OCI-LY7 (cell line): ENCODE data around the gene CPNE5. TPM values are rescaled to one million over a fixed set of nuclear protein-coding genes. Genes with fewer than 3 reads are reported as not detected.

Experiments
- BruUV-seq: library from RNA; stranded (reverse); fragments of 400-500 nt; replicated peaks from 2 replicates; lab custom pipeline; 2021; lab: Mats Ljungman, UMichigan
- CTCF ChIA-PET: fragments of 300-600 bp; sonication (Branson Sonifier 250); formaldehyde crosslinking; loops from one replicate; lab custom pipeline; 2022; ENCODE audit warnings: antibody characterized with exemption; ENCODE audit not compliant: unreplicated experiment; lab: Charles Lee
- POLR2A ChIA-PET: fragments of 300-600 bp; sonication (Branson Sonifier 250); formaldehyde crosslinking; loops from one replicate; lab custom pipeline; 2022; ENCODE audit warnings: antibody characterized with exemption; lab: Charles Lee
- DNase-seq: peaks from one replicate; pipeline ENCODE4 v3.0.0-alpha.2; 2015; ENCODE audit warnings: low spot score
- H2AFZ ChIP-seq: fragments of 200-600 bp; sonication (generic), shearing (Covaris generic); 2 replicates; pipeline ENCODE4 v1.6.1; 2014; ENCODE audit warnings: mild to moderate bottlenecking, antibody characterized with exemption, low read length, moderate library complexity
- H3K27ac ChIP-seq: fragments of 200-600 bp; sonication (generic); 2 replicates; pipeline ENCODE4 v1.5.1; 2014; ENCODE audit warnings: mixed run types, low read depth, mild to moderate bottlenecking, moderate library complexity, low read length, inconsistent platforms; ENCODE audit not compliant: poor library complexity, severe bottlenecking
- H3K36me3 ChIP-seq: fragments of 200-600 bp; sonication (generic); 2 replicates; pipeline ENCODE4 v1.6.1; 2014; ENCODE audit warnings: mild to moderate bottlenecking, antibody characterized with exemption, low read length, moderate library complexity, mixed read lengths; ENCODE audit not compliant: insufficient read depth
- H3K4me1 ChIP-seq: fragments of 200-600 bp; sonication (generic); 2 replicates; pipeline ENCODE4 v1.5.1; 2014; ENCODE audit warnings: mild to moderate bottlenecking, low read length; ENCODE audit not compliant: insufficient read depth, poor library complexity, severe bottlenecking
- H3K4me2 ChIP-seq: fragments of 200-600 bp; sonication (generic); 2 replicates; pipeline ENCODE4 v1.6.1; 2014; ENCODE audit warnings: mild to moderate bottlenecking, low read length
- H3K4me3 ChIP-seq: fragments of 200-600 bp; sonication (generic); 2 replicates; pipeline ENCODE4 v1.5.1; 2014; ENCODE audit warnings: mild to moderate bottlenecking, low read depth, low read length; ENCODE audit not compliant: poor library complexity, severe bottlenecking
- H3K79me2 ChIP-seq: fragments of 200-600 bp; sonication (generic); 2 replicates; pipeline ENCODE4 v1.6.1; 2016; ENCODE audit warnings: low read depth, mild to moderate bottlenecking, low read length, moderate library complexity, mixed read lengths; ENCODE audit not compliant: insufficient read depth
- H3K9me2 ChIP-seq: fragments of 200-600 bp; sonication (generic); 2 replicates; pipeline ENCODE4 v1.6.1; 2016; ENCODE audit warnings: mild to moderate bottlenecking, low read length, mixed read lengths; ENCODE audit not compliant: insufficient read depth
- H3K9me3 ChIP-seq: fragments of 200-600 bp; sonication (generic); 2 replicates; pipeline ENCODE4 v1.6.1; 2014; ENCODE audit warnings: mild to moderate bottlenecking, mixed run types, low read length, mixed read lengths
- H4K20me1 ChIP-seq: fragments of 200-600 bp; sonication (generic); 2 replicates; pipeline ENCODE4 v1.6.1; 2014; ENCODE audit warnings: mild to moderate bottlenecking, antibody characterized with exemption, low read length, moderate library complexity, mixed read lengths; ENCODE audit not compliant: insufficient read depth
- EZH2phosphoT487 ChIP-seq: fragments of 200-600 bp; sonication (generic); IDR thresholded peaks from 2 replicates; pipeline ENCODE4 v1.6.1; 2018; ENCODE audit warnings: low read depth, borderline replicate concordance, mild to moderate bottlenecking, mixed run types, antibody characterized with exemption, low read length, moderate library complexity, mixed read lengths
- intact Hi-C: fragments of 100-400 bp; cut with micrococcal nuclease; formaldehyde crosslinking; loops from one replicate; pipeline ENCODE4 v1.10.0; 2022; ENCODE audit not compliant: unreplicated experiment
- total RNA-seq, 2 experiments: library from RNA; depleted of rRNA in 1 of 2; stranded (reverse); fragments of >200 nt in 1 of 2; shearing (Covaris generic) in 1 of 2; gene quantifications; 2 replicates each; pipeline ENCODE4 v1.2.3, GENCODE V29; 2014 to 2022
- TF ChIP-seq, protein P1 (sequence below): fragments of 200-600 bp; sonication (generic); conservative IDR thresholded peaks from 2 replicates; pipeline ENCODE4 v1.5.1; 2014; ENCODE audit warnings: mild to moderate bottlenecking, antibody characterized with exemption, low read length, moderate library complexity, mixed read lengths

CPNE5 gene
- total RNA-seq, 2 experiments from 2014 or later: 37.7 to 89.8 TPM

GRCh38 chr6:36703081-36703606 is 136.1 kb downstream of the CPNE5 start:
- no peak overlapping the region for H3K4me2 ChIP-seq
- H3K36me3 ChIP-seq: no peaks in the 10 kb centered on the region
- no peaks in the 10 kb centered on the region for H4K20me1 ChIP-seq
- H3K4me3 ChIP-seq: no peak overlapping the region
- no peak for DNase-seq
- H3K79me2 ChIP-seq: no peaks in the 10 kb centered on the region
- no peaks in the 10 kb centered on the region for H3K9me3 ChIP-seq
- TF ChIP-seq, protein P1, sequence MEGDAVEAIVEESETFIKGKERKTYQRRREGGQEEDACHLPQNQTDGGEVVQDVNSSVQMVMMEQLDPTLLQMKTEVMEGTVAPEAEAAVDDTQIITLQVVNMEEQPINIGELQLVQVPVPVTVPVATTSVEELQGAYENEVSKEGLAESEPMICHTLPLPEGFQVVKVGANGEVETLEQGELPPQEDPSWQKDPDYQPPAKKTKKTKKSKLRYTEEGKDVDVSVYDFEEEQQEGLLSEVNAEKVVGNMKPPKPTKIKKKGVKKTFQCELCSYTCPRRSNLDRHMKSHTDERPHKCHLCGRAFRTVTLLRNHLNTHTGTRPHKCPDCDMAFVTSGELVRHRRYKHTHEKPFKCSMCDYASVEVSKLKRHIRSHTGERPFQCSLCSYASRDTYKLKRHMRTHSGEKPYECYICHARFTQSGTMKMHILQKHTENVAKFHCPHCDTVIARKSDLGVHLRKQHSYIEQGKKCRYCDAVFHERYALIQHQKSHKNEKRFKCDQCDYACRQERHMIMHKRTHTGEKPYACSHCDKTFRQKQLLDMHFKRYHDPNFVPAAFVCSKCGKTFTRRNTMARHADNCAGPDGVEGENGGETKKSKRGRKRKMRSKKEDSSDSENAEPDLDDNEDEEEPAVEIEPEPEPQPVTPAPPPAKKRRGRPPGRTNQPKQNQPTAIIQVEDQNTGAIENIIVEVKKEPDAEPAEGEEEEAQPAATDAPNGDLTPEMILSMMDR: no peak
- TF ChIP-seq EZH2phosphoT487: no peak
- H2AFZ ChIP-seq: no peak overlapping the region
- intact Hi-C loops: no loop called here
- ChIA-PET POLR2A (interaction anchor here (0.6 kb wide), 1 partner anchor 106 kb away, joined by 4 read pairs; no protein-coding TSS in a partner anchor), CTCF (no interaction called here)
- no peak overlapping the region for H3K27ac ChIP-seq
- no peaks in the 10 kb centered on the region for H3K9me2 ChIP-seq
- no TSS peak for BruUV-seq
- H3K4me1 ChIP-seq: peaks cover 5% of the 10 kb centered on the region

DNA sequence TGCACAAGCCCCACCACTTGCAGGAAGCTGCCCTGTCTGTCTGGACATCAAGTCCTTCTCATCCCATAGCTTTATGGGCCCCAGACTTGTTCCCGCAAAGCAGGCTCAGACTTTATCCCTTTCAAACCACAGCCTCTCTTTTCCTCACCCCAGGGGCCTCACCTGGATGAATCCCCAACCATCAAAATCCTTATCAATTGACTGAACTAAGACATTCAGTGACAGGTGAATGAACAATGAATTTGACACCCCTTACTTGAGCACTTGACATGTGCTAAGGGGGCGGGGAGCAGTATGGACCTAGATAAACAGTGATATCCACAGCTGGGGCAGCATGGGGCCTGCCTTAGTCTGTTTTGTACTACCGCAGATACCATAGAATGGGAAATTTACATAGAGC is 136.6 kb downstream of the CPNE5 start:
- ChIA-PET POLR2A (no interaction called here), CTCF (interaction anchor here (0.7 kb wide), 1 partner anchor 55 kb away, joined by 4 read pairs; no protein-coding TSS in a partner anchor)
- H3K9me2 ChIP-seq: no peaks in the 10 kb centered on the region
- intact Hi-C loops: no loop called here
- H3K36me3 ChIP-seq: no peaks in the 10 kb centered on the region
- no TSS peak for BruUV-seq
- TF ChIP-seq, protein P1: no peak
- no peak for TF ChIP-seq EZH2phosphoT487
- no peak overlapping the region for H3K27ac ChIP-seq
- H3K4me1 ChIP-seq: peaks cover 5% of the 10 kb centered on the region
- no peak for DNase-seq
- H4K20me1 ChIP-seq: no peaks in the 10 kb centered on the region
- H2AFZ ChIP-seq: no peak overlapping the region
- no peak overlapping the region for H3K4me3 ChIP-seq
- no peaks in the 10 kb centered on the region for H3K79me2 ChIP-seq
- no peaks in the 10 kb centered on the region for H3K9me3 ChIP-seq
- no peak overlapping the region for H3K4me2 ChIP-seq

GRCh38 chr6:36701401-36701991 is 137.7 kb downstream of the CPNE5 start:
- CTCF ChIA-PET: interaction anchor here (0.6 kb wide), 1 partner anchor 66 kb away, joined by 4 read pairs; no protein-coding TSS in a partner anchor
- Histone ChIP-seq H3K4me2 (no peak overlapping the region), H3K4me1 (peaks cover 5% of the 10 kb centered on the region), H4K20me1 (no peaks in the 10 kb centered on the region), H3K9me2 (no peaks in the 10 kb centered on the region), H3K27ac (no peak overlapping the region), H3K36me3 (no peaks in the 10 kb centered on the region), H3K4me3 (no peak overlapping the region), H2AFZ (no peak overlapping the region), H3K79me2 (no peaks in the 10 kb centered on the region), H3K9me3 (no peaks in the 10 kb centered on the region)
- DNase-seq: peak; percentile 69
- no TSS peak for BruUV-seq
- TF ChIP-seq, protein P1: peak; percentile 89
- TF ChIP-seq EZH2phosphoT487: no peak
- POLR2A ChIA-PET: interaction anchor here (0.6 to 0.9 kb wide), 2 partner anchors 21 to 58 kb away, joined by 3 to 6 read pairs; no protein-coding TSS in a partner anchor
- intact Hi-C loops: loop anchor here (1.0 to 2.0 kb wide), 4 partner anchors 19 to 86 kb away; no protein-coding TSS in a partner anchor
